AG09309 (cell line): ENCODE data around the gene POLR2M.

Experiments
- DNase-seq: peaks from one replicate; pipeline ENCODE4 v3.0.0-alpha.2; 2010; ENCODE audit warnings: low read depth
- H3K4me3 ChIP-seq: 2 replicates; pipeline ENCODE4 v1.5.1; 2011; ENCODE audit warnings: mild to moderate bottlenecking, low read depth, low read length, moderate library complexity; ENCODE audit not compliant: control insufficient read depth
- CTCF ChIP-seq: IDR thresholded peaks from 2 replicates; pipeline ENCODE4 v1.5.1; 2011; ENCODE audit warnings: mild to moderate bottlenecking, low read depth, low read length, inconsistent platforms; ENCODE audit not compliant: insufficient read depth, control insufficient read depth; ENCODE audit errors: missing control alignments

POLR2M gene

DNA sequence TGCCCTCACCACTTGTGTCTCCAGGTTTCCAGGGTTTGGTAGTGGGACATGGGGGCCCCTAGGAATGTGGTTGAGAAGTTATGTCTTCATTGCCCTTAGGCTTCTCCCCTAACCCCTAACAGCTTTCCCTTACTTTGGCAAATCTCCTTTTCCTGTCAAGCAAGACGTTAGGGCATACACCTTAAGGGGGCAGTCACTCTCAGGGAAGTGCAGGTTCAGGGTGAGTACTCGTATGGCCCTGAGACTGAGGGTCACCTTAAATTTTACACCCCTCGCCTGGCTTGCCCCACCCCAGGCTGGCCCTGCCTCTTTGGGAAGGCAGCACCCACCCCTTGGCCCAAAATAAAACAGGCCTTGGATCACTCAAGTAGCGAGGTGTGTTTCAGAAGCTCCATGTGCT lies 33.5 kb downstream of the POLR2M start:
- no peak overlapping the region for H3K4me3 ChIP-seq
- DNase-seq: no peak
- TF ChIP-seq CTCF: no peak

DNA sequence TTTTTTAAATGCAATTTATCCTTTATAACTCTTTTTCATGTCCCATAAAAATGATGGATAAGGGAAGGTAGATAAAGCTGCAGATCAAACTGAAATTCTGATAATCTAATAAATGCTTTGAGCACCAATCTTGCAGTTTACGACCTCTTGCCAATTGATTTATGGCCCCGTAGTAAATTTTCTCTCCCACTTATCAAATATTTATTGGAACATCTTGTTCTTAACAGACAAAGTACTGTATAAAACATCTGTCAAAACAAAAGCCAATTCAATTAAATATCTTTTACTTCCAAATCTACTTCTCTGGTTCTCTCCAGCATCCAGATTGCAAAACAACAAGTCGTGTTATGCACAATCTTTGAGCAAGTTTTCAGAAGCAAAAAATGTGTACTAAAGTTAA lies 34.6 kb downstream of the POLR2M start:
- H3K4me3 ChIP-seq: no peak overlapping the region
- no peak for DNase-seq
- TF ChIP-seq CTCF: no peak

GRCh38 chr15:57743424-57743823 lies 36.9 kb downstream of the POLR2M start:
- TF ChIP-seq CTCF: peak; percentile 39
- no peak overlapping the region for H3K4me3 ChIP-seq
- no peak for DNase-seq

DNA sequence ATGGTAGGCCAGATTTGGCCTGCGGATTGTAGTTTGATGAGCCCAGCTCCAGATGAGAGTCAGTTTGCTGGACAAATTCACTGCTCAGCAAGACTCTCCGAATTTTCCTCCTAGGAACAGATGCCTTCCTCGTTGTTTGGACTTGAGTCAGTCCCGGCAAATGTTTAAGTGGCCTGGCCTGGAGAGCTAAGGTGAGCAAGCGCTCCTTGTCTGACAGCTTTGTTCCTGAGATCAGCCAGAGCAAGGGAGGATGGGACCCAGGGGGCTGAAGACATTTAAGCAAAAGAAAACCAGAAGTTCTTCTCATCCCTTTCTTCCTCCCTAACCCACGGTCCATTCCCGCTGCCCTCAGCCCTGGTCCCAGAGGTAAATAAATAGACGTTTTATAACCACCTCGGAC lies 40.3 kb downstream of the POLR2M start:
- no peak for DNase-seq
- no peak overlapping the region for H3K4me3 ChIP-seq
- TF ChIP-seq CTCF: no peak

- no peak overlapping the region for H3K4me3 ChIP-seq
- DNase-seq: no peak
- TF ChIP-seq CTCF: no peak
Observed at GRCh38 chr15:57747206-57747896, 40.8 kb downstream of the POLR2M start.

DNA sequence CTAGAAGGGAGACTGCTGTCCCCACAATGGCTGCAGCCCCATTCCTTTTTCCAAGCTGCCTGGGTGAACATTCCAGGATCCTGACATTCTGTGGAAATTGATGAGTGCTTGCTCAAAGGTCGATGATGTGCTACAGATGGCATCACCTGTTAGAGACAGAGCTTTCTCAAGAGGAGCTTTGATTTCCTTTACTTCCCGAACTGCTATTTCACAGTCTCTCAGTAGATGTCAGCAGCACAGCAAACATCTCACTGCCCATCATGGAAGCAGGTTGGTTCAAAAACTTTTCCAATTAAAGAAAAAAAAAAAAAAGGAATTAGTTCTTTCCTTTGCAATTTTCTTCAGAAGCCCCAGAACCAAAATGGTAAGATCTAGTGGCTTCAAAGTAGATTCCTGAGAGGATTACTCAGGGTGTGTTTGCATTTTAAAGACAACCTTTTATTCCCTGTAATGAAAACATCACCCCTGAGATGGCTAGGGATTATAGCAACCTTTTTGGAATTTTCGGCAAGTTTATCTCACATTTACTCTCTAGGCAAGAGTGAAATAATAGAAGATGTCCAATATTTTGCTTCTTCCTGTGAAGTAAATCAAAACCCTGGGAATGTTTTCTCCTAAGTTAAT lies 44.8 kb downstream of the POLR2M start:
- no peak for DNase-seq
- peak; percentile 80 for TF ChIP-seq CTCF
- H3K4me3 ChIP-seq: no peak overlapping the region
